CD4-positive, alpha-beta memory T cell (primary cell): ENCODE measurements around the gene B3GNT5. TPM values are rescaled to one million over a fixed set of nuclear protein-coding genes. Genes with fewer than 3 reads are reported as not detected.

Experiments
- CTCF ChIA-PET: fragments of 350-600 bp; sonication (Branson Sonifier 250); formaldehyde crosslinking; loops from one replicate; lab custom pipeline; 2021; ENCODE audit warnings: inconsistent platforms; ENCODE audit not compliant: partially characterized antibody; lab: Charles Lee
- POLR2A ChIA-PET: fragments of 350-600 bp; sonication (Branson Sonifier 250); formaldehyde crosslinking; loops from one replicate; lab custom pipeline; 2021; ENCODE audit not compliant: partially characterized antibody; lab: Charles Lee
- DNase-seq, 5 donors: peaks; one replicate each; pipeline versions ENCODE4 v3.0.0 to v3.0.0-alpha.2; 2020 to 2022; ENCODE audit warnings: mixed read lengths in 1 of 5
- H3K27ac ChIP-seq: one replicate; pipeline ENCODE4 v1.7.0; 2013; ENCODE audit warnings: low read depth, low read length
- H3K27me3 ChIP-seq: 2 replicates; pipeline ENCODE4 v1.7.0; 2013; ENCODE audit warnings: mild to moderate bottlenecking, low read length, moderate library complexity; ENCODE audit not compliant: insufficient read depth
- H3K36me3 ChIP-seq: 2 replicates; pipeline ENCODE4 v1.7.0; 2013; ENCODE audit warnings: mild to moderate bottlenecking, low read length, moderate library complexity; ENCODE audit not compliant: insufficient read depth
- H3K4me1 ChIP-seq: 2 replicates; pipeline ENCODE4 v1.7.0; 2013; ENCODE audit warnings: mild to moderate bottlenecking, low read length, moderate library complexity; ENCODE audit not compliant: insufficient read depth
- H3K4me3 ChIP-seq, 2 donors: one replicate each; pipeline ENCODE4 v1.7.0; 2013; ENCODE audit warnings: low read length in 2 of 2, mild to moderate bottlenecking in 1 of 2
- H3K9me3 ChIP-seq, 2 donors: one replicate each; pipeline ENCODE4 v1.7.0; 2013; ENCODE audit warnings: low read length in 2 of 2, control low read depth in 1 of 2; ENCODE audit not compliant: control insufficient read depth in 1 of 2
- H3K27ac Mint-ChIP-seq, 7 donors: one replicate each; pipeline ENCODE4 v1.8.0; 2020 to 2021; ENCODE audit warnings: mixed read lengths in 7 of 7, mild to moderate bottlenecking in 6 of 7, inconsistent platforms in 3 of 7, moderate library complexity in 3 of 7
- H3K27me3 Mint-ChIP-seq, 2 donors: one replicate each; pipeline ENCODE4 v1.8.0; 2020 to 2021; ENCODE audit warnings: mixed read lengths in 2 of 2
- H3K36me3 Mint-ChIP-seq, 2 donors: one replicate each; pipeline ENCODE4 v1.8.0; 2020 to 2021; ENCODE audit warnings: mixed read lengths in 2 of 2, inconsistent platforms in 1 of 2, mild to moderate bottlenecking in 1 of 2
- H3K4me1 Mint-ChIP-seq, 4 donors: one replicate each; pipeline ENCODE4 v1.8.0; 2020 to 2021; ENCODE audit warnings: mixed read lengths in 4 of 4, mild to moderate bottlenecking in 1 of 4
- H3K4me3 Mint-ChIP-seq, 8 donors: one replicate each; pipeline ENCODE4 v1.8.0; 2020 to 2021; ENCODE audit warnings: mixed read lengths in 8 of 8, mild to moderate bottlenecking in 7 of 8, moderate library complexity in 6 of 8, inconsistent platforms in 3 of 8
- H3K9me3 Mint-ChIP-seq, 8 donors: one replicate each; pipeline ENCODE4 v1.8.0; 2020 to 2021; ENCODE audit warnings: mixed read lengths in 8 of 8, mild to moderate bottlenecking in 5 of 8, inconsistent platforms in 3 of 8, moderate library complexity in 1 of 8
- intact Hi-C: fragments of 100-400 bp; cut with micrococcal nuclease; formaldehyde crosslinking; loops from one replicate; pipeline ENCODE4 v1.15.1; 2023
- polyA plus RNA-seq, 2 donors: library from polyadenylated mRNA; unstranded; fragments of 300-500 nt; fragmentation: Illumina TruSeq; gene quantifications; one replicate each; pipeline ENCODE4 v1.2.3, GENCODE V29; 2021
- total RNA-seq, 2 experiments: library from RNA; stranded (reverse); gene quantifications; one replicate each; pipeline ENCODE4 v1.2.3, GENCODE V29; 2021

B3GNT5 gene
- total and polyA plus RNA-seq, 4 experiments from 2014 or later: 0.08 to 0.53 (median 0.33) TPM

GRCh38 chr3:183274609-183275008 lies 21.6 kb downstream of the B3GNT5 start:
- Mint-ChIP-seq H3K27ac (no peak overlapping the region), H3K4me3 (no peak overlapping the region), H3K27me3 (no peaks in the 10 kb centered on the region), H3K36me3 (peaks cover 0 to 22% of the 10 kb centered on the region in 2 donors), H3K4me1 (no peaks in the 10 kb centered on the region), H3K9me3 (no peaks in the 10 kb centered on the region)
- no peaks in the 10 kb centered on the region for H3K4me1 ChIP-seq
- no peak overlapping the region for H3K4me3 ChIP-seq
- no peak for DNase-seq
- H3K27ac ChIP-seq: no peak overlapping the region
- ChIA-PET CTCF (interaction anchor here (1.7 kb wide), 1 partner anchor 108 kb away, joined by 3 read pairs; no protein-coding TSS in a partner anchor), POLR2A (interaction anchor here (1.5 kb wide), 1 partner anchor 11 kb away, joined by 3 read pairs; no protein-coding TSS in a partner anchor)
- H3K36me3 ChIP-seq: no peaks in the 10 kb centered on the region
- no peaks in the 10 kb centered on the region for H3K27me3 ChIP-seq
- no peaks in the 10 kb centered on the region for H3K9me3 ChIP-seq
- intact Hi-C loops: no loop called here

- ChIA-PET CTCF (interaction anchor here (1.7 kb wide), 1 partner anchor 107 kb away, joined by 3 read pairs; no protein-coding TSS in a partner anchor), POLR2A (interaction anchor here (1.5 kb wide), 1 partner anchor 10 kb away, joined by 3 read pairs; no protein-coding TSS in a partner anchor)
- Histone ChIP-seq H3K27ac (no peak overlapping the region), H3K4me3 (no peak overlapping the region), H3K4me1 (no peaks in the 10 kb centered on the region), H3K36me3 (no peaks in the 10 kb centered on the region), H3K27me3 (no peaks in the 10 kb centered on the region), H3K9me3 (no peaks in the 10 kb centered on the region)
- no peaks in the 10 kb centered on the region for H3K4me1 Mint-ChIP-seq
- DNase-seq: no peak
- peak overlapping the region in 1 of 7 donors; percentile 37 for H3K27ac Mint-ChIP-seq
- no peak overlapping the region for H3K4me3 Mint-ChIP-seq
- H3K27me3 Mint-ChIP-seq: no peaks in the 10 kb centered on the region
- no peaks in the 10 kb centered on the region for H3K9me3 Mint-ChIP-seq
- peaks cover 0 to 17% of the 10 kb centered on the region in 2 donors for H3K36me3 Mint-ChIP-seq
- intact Hi-C loops: no loop called here
Observed at GRCh38 chr3:183275418-183275817, 22.4 kb downstream of the B3GNT5 start.

DNA sequence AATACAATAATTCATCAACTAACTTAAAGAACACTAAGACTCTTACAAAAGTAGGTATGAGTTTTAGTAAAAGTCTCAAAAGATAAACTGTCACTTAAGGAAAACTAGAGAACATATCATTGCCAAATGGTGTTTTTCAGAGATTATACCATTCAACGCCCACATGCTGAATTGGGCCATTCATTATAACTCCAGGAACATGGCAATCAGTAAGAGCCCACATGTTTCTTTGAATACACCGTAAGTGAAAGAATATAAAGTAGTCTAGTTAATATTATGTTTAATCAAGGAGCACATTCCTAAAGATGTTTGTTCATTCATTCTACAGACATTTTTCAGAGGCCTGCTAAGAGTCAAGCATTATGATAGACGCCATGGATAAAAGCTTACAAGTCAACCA lies 22.9 kb downstream of the B3GNT5 start:
- H3K4me3 Mint-ChIP-seq: no peak overlapping the region
- POLR2A ChIA-PET: no interaction called here
- CTCF ChIA-PET: no interaction called here

DNA sequence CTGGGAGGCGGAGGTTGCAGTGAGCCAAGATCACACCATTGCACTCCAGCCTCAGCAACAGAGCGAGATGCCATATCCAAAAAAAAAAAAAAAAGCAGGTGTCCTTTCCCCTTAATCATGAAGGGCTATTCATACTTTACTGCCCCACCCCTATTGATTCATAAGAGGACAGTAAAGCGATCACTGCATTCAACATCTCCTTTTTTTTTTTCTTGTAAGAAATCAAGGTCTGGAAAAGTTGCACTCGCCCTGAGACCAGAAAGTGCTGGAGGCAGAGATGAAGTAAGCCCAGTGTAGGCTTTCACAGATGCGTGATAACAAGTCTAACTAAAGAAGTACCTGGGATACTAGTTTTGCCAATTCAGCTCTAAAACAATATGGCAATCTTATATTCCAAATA lies 24.2 kb downstream of the B3GNT5 start:
- CTCF ChIA-PET: no interaction called here

More for the DNA sequence above, 22.9 kb downstream of the B3GNT5 start:
- Mint-ChIP-seq H3K36me3 (peaks cover 0 to 17% of the 10 kb centered on the region in 2 donors), H3K27me3 (no peaks in the 10 kb centered on the region), H3K4me1 (no peaks in the 10 kb centered on the region), H3K9me3 (no peaks in the 10 kb centered on the region), H3K27ac (no peak overlapping the region)
- intact Hi-C loops: no loop called here
- Histone ChIP-seq H3K9me3 (no peaks in the 10 kb centered on the region), H3K4me1 (no peaks in the 10 kb centered on the region), H3K27ac (no peak overlapping the region), H3K27me3 (no peaks in the 10 kb centered on the region), H3K36me3 (no peaks in the 10 kb centered on the region), H3K4me3 (no peak overlapping the region)
- DNase-seq: no peak

DNA sequence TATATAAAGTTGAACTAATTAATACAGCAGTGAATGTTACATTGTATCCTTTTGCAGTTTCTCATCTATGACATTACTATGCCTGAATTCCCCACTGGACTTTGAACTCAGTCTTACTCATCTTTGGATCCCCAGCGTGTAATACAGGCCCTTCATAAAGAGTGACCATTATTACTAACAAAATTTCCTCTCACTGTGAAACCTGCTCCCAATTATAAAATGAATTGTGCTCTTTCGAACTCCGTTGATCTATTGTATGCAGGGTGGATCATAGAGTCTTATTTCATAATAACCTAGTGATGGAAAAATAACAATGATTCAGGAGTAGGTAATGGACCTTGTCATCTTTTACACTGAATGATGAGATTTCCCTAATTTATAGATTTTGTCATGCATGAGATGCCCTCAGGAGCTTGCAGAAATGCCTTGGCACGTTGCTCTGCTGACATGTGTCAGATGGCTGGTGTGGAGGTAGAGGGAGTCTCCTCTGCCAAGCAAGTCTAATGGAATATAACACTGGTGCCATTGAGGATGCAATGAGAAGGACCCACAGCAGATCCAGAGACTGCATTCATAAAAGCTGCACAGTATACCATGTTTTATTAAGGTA lies 25.5 kb downstream of the B3GNT5 start:
- Mint-ChIP-seq H3K36me3 (peaks cover 0 to 23% of the 10 kb centered on the region in 2 donors), H3K4me1 (no peaks in the 10 kb centered on the region), H3K9me3 (no peaks in the 10 kb centered on the region), H3K4me3 (no peak overlapping the region), H3K27ac (no peak overlapping the region), H3K27me3 (no peaks in the 10 kb centered on the region)
- ChIA-PET CTCF (no interaction called here), POLR2A (no interaction called here)
- Histone ChIP-seq H3K4me1 (no peaks in the 10 kb centered on the region), H3K9me3 (no peaks in the 10 kb centered on the region), H3K4me3 (no peak overlapping the region), H3K36me3 (no peaks in the 10 kb centered on the region), H3K27me3 (no peaks in the 10 kb centered on the region), H3K27ac (no peak overlapping the region)
- intact Hi-C loops: no loop called here
- no peak for DNase-seq

More for the DNA sequence above, 24.2 kb downstream of the B3GNT5 start:
- Histone ChIP-seq H3K9me3 (no peaks in the 10 kb centered on the region), H3K27me3 (no peaks in the 10 kb centered on the region), H3K27ac (no peak overlapping the region), H3K36me3 (no peaks in the 10 kb centered on the region), H3K4me1 (no peaks in the 10 kb centered on the region), H3K4me3 (no peak overlapping the region)
- DNase-seq: no peak
- H3K4me1 Mint-ChIP-seq: no peaks in the 10 kb centered on the region
- POLR2A ChIA-PET: interaction anchor here (0.7 kb wide), 1 partner anchor 12 kb away, joined by 4 read pairs; no protein-coding TSS in a partner anchor
- H3K27me3 Mint-ChIP-seq: no peaks in the 10 kb centered on the region
- intact Hi-C loops: no loop called here
- no peak overlapping the region for H3K27ac Mint-ChIP-seq
- H3K4me3 Mint-ChIP-seq: no peak overlapping the region
- no peaks in the 10 kb centered on the region for H3K9me3 Mint-ChIP-seq
- peaks cover 0 to 23% of the 10 kb centered on the region in 2 donors for H3K36me3 Mint-ChIP-seq

GRCh38 chr3:183279371-183279770 lies 26.3 kb downstream of the B3GNT5 start:
- intact Hi-C loops: no loop called here
- Histone ChIP-seq H3K4me1 (no peaks in the 10 kb centered on the region), H3K27me3 (no peaks in the 10 kb centered on the region), H3K36me3 (no peaks in the 10 kb centered on the region), H3K27ac (no peak overlapping the region), H3K4me3 (no peak overlapping the region), H3K9me3 (no peaks in the 10 kb centered on the region)
- no peaks in the 10 kb centered on the region for H3K27me3 Mint-ChIP-seq
- DNase-seq: no peak
- ChIA-PET POLR2A (no interaction called here), CTCF (no interaction called here)
- H3K9me3 Mint-ChIP-seq: no peaks in the 10 kb centered on the region
- H3K36me3 Mint-ChIP-seq: peaks cover 0 to 27% of the 10 kb centered on the region in 2 donors
- H3K4me1 Mint-ChIP-seq: peaks cover 0 to 6% (median 0%) of the 10 kb centered on the region in 4 donors
- no peak overlapping the region for H3K4me3 Mint-ChIP-seq
- H3K27ac Mint-ChIP-seq: no peak overlapping the region

DNA sequence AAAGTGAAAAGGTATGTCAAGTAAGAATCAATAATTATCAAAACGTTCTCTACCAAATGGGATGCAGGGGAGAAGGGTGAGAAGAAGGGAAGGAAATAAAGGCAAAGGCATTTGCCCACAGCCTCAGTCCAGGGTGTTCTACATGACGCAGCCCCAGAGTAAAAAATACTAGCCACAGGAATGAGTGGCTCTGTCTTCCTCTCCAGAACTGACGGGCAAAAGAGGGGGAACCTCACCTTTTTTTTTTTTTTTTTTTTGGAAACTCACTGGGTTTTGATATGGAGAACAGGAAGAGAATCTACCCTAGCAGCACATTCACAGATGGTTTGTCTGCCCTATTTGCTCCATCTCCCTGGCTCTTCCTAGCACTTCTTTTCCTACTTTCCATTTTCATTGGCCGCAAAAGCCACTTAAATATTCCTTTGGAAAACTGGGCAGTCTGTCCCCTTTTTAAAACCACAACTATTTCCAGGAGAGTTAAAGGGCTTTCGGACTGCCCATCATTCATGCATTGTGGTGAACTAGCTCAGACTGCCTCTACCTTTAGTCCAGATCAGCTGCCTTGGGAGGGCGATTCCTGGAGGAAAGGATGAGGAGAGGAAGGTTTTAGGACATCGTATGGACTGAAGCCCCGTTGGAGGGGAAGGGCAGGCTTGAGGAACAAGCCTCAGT lies 28.2 kb downstream of the B3GNT5 start:
- CTCF ChIA-PET: interaction anchor here (0.7 kb wide), 1 partner anchor 483 kb away, joined by 3 read pairs; no protein-coding TSS in a partner anchor
- Mint-ChIP-seq H3K36me3 (peaks cover 0 to 16% of the 10 kb centered on the region in 2 donors), H3K4me1 (peaks cover 8 to 20% (median 13%) of the 10 kb centered on the region in 4 donors), H3K27me3 (no peaks in the 10 kb centered on the region), H3K4me3 (no peak overlapping the region), H3K27ac (no peak overlapping the region), H3K9me3 (no peaks in the 10 kb centered on the region)
- no peaks in the 10 kb centered on the region for H3K9me3 ChIP-seq
- intact Hi-C loops: no loop called here
- no peaks in the 10 kb centered on the region for H3K27me3 ChIP-seq
- H3K4me3 ChIP-seq: no peak overlapping the region
- DNase-seq: no peak
- no peaks in the 10 kb centered on the region for H3K36me3 ChIP-seq
- H3K4me1 ChIP-seq: peaks cover 14% of the 10 kb centered on the region
- no peak overlapping the region for H3K27ac ChIP-seq
- POLR2A ChIA-PET: interaction anchor here (0.6 kb wide), 1 partner anchor 41 kb away, joined by 3 read pairs; no protein-coding TSS in a partner anchor
